ENCODE results near the gene MAML2. TPM values are rescaled to one million over a fixed set of nuclear protein-coding genes. Genes with fewer than 3 reads are reported as not detected.

MAML2 gene
- total and polyA plus RNA-seq, 2 of the 13 experiments (the other 11 are each of a cell fraction or from before 2014, with no cell fraction given), result 2.3 to 25.9 TPM

DNA sequence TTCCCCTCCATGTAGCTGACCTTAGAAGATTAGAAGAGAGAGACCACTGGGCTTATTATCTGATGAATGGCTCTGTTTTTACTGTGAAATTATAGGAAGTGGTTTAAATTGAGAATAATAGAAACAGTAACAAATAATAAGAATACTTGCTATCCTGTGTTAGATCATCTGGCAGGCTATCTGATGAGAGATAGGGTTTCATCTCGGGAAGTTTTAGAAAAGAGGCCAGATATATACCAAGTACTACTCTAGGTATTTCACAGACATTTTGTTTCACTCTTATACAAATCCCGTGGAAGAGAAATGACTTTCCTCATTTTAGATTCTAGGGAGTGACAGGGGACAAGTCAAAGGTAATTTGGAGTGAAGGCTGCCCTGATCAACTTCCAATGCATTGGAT, 198.4 kb downstream of the MAML2 start (continued):
- TF ChIP-seq TAF1 (CRISPR knock-in tag; IDR thresholded peaks at IDR 0.05), result no peak
- TF ChIP-seq RBFOX2 (IDR thresholded peaks at IDR 0.05; ENCODE audit: low read depth, low read length), result no peak
- no peak for TF ChIP-seq ATAD3A (CRISPR knock-in tag; IDR thresholded peaks at IDR 0.05)
- no peak for TF ChIP-seq FOXO1 (CRISPR knock-in tag; IDR thresholded peaks at IDR 0.05)
- TF ChIP-seq ZNF331 (CRISPR knock-in tag; IDR thresholded peaks at IDR 0.05), result no peak

DNA sequence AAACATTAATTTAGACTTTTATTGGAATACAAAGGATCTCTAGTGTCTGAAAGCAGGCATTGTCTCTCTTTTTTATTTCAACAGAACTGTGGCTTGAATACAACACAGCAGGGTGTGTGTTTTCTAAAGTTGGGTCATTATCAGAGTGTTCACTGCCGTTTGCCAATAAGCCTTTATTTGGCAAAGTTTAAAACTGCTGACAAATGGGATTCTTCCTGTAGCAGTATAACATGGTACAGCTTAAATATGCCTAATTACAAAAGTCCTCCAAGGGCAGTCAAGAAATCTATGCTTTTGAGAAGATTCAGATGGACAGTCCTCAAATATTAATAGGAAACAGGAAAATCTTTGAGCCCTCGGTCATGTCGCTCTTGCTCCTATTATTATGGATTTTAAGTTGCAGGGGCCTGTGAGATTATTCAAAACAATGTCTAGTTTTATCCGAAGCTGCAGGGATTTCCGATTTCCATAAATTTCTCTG, 199.9 kb downstream of the MAML2 start:
- H3K36me3 ChIP-seq (replicated peaks in 1 of 2; ENCODE audit: control insufficient read depth in 1 of 2, insufficient read depth in 2 of 2, low read length in 2 of 2), result peaks cover 0 to 6% of the 10 kb centered on the region in 2 experiments; a peak in 2 of 5 replicates
- H2AFZ ChIP-seq (ENCODE audit: low read length), result no peak overlapping the region
- H3K27ac ChIP-seq (ENCODE audit: extremely low read length, insufficient read depth, low read length), result no peak overlapping the region
- peaks cover 53% of the 10 kb centered on the region for H3K4me1 ChIP-seq (ENCODE audit: insufficient read depth, low read length)
- no peaks in the 10 kb centered on the region for H3K27me3 ChIP-seq (ENCODE audit: control insufficient read depth in 1 of 2, insufficient read depth in 2 of 2, low read length in 2 of 2)
- H3K9ac ChIP-seq (ENCODE audit: insufficient read depth, low read depth, low read length), result no peak overlapping the region
- no peaks in the 10 kb centered on the region for H4K20me1 ChIP-seq (ENCODE audit: insufficient read depth, low read length)
- no TSS peak for BruUV-seq (replicated peaks)
- CTCF ChIA-PET (ENCODE audit: low intra/inter-chr PET ratio, low total read pairs), result no interaction called here
- 95% methylated on average over 5 of the region's 5 CpGs for WGBS (ENCODE audit: low lambda C conversion rate)
- no peak for TF ChIP-seq KDM6A (CRISPR knock-in tag; IDR thresholded peaks at IDR 0.05; ENCODE audit: low read depth)
- TF ChIP-seq HNRNPL (IDR thresholded peaks at IDR 0.05; ENCODE audit: low read depth, low read length), result no peak
- peak; percentile 80 for TF ChIP-seq MAFF (IDR thresholded peaks at IDR 0.05; ENCODE audit: low read depth, low read length)
- TF ChIP-seq MEF2D (CRISPR knock-in tag; IDR thresholded peaks at IDR 0.05), result no peak
- TF ChIP-seq, protein P1, sequence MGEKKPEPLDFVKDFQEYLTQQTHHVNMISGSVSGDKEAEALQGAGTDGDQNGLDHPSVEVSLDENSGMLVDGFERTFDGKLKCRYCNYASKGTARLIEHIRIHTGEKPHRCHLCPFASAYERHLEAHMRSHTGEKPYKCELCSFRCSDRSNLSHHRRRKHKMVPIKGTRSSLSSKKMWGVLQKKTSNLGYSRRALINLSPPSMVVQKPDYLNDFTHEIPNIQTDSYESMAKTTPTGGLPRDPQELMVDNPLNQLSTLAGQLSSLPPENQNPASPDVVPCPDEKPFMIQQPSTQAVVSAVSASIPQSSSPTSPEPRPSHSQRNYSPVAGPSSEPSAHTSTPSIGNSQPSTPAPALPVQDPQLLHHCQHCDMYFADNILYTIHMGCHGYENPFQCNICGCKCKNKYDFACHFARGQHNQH (CRISPR knock-in tag; IDR thresholded peaks at IDR 0.05), result no peak
- TF ChIP-seq ZBTB7A (CRISPR knock-in tag; IDR thresholded peaks at IDR 0.05), result no peak
- peak; percentile 65 to 82 for TF ChIP-seq MAFK (conservative IDR thresholded peaks at IDR 0.05 in 1 of 2, IDR thresholded peaks at IDR 0.05 in 1 of 2; ENCODE audit: low read length in 2 of 2)
- no peak for TF ChIP-seq ZNF672 (CRISPR knock-in tag; IDR thresholded peaks at IDR 0.05)
- TF ChIP-seq, protein P2, sequence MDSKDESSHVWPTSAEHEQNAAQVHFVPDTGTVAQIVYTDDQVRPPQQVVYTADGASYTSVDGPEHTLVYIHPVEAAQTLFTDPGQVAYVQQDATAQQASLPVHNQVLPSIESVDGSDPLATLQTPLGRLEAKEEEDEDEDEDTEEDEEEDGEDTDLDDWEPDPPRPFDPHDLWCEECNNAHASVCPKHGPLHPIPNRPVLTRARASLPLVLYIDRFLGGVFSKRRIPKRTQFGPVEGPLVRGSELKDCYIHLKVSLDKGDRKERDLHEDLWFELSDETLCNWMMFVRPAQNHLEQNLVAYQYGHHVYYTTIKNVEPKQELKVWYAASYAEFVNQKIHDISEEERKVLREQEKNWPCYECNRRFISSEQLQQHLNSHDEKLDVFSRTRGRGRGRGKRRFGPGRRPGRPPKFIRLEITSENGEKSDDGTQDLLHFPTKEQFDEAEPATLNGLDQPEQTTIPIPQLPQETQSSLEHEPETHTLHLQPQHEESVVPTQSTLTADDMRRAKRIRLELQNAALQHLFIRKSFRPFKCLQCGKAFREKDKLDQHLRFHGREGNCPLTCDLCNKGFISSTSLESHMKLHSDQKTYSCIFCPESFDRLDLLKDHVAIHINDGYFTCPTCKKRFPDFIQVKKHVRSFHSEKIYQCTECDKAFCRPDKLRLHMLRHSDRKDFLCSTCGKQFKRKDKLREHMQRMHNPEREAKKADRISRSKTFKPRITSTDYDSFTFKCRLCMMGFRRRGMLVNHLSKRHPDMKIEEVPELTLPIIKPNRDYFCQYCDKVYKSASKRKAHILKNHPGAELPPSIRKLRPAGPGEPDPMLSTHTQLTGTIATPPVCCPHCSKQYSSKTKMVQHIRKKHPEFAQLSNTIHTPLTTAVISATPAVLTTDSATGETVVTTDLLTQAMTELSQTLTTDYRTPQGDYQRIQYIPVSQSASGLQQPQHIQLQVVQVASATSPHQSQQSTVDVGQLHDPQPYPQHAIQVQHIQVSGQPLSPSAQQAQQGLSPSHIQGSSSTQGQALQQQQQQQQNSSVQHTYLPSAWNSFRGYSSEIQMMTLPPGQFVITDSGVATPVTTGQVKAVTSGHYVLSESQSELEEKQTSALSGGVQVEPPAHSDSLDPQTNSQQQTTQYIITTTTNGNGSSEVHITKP (CRISPR knock-in tag; IDR thresholded peaks at IDR 0.05; ENCODE audit: low read depth), result no peak
- no peak for TF ChIP-seq TCF12 (IDR thresholded peaks at IDR 0.05)
- TF ChIP-seq TCF12 (CRISPR knock-in tag; IDR thresholded peaks at IDR 0.05), result no peak
- no peak for TF ChIP-seq FOXA3 (CRISPR knock-in tag; IDR thresholded peaks at IDR 0.05)
- TF ChIP-seq ZSCAN30 (CRISPR knock-in tag; IDR thresholded peaks at IDR 0.05), result no peak
- TF ChIP-seq, protein P3, sequence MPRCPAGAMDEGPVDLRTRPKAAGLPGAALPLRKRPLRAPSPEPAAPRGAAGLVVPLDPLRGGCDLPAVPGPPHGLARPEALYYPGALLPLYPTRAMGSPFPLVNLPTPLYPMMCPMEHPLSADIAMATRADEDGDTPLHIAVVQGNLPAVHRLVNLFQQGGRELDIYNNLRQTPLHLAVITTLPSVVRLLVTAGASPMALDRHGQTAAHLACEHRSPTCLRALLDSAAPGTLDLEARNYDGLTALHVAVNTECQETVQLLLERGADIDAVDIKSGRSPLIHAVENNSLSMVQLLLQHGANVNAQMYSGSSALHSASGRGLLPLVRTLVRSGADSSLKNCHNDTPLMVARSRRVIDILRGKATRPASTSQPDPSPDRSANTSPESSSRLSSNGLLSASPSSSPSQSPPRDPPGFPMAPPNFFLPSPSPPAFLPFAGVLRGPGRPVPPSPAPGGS (CRISPR knock-in tag; IDR thresholded peaks at IDR 0.05), result no peak
- no peak for TF ChIP-seq TAF1 (CRISPR knock-in tag; IDR thresholded peaks at IDR 0.05)
- TF ChIP-seq JDP2 (CRISPR knock-in tag; IDR thresholded peaks at IDR 0.05; ENCODE audit: borderline replicate concordance), result no peak
- in situ Hi-C loops (cut with HindIII; ENCODE audit: extremely low pct_ligation_motif_present, low pct_unique_long_range_greater_than_20kb), result no loop called here
- POLR2A ChIA-PET, result no interaction called here
- intact Hi-C loops (cut with micrococcal nuclease; ENCODE audit: unreplicated experiment), result no loop called here
- no peak overlapping the region for H3K4me2 ChIP-seq (ENCODE audit: low read depth, low read length)
- no peaks in the 10 kb centered on the region for H3K79me2 ChIP-seq (ENCODE audit: insufficient read depth, low read length)
- no peaks in the 10 kb centered on the region for H3K9me3 ChIP-seq (ENCODE audit: low read length)
- no peak for FAIRE-seq
- no peak overlapping the region for H3K4me3 ChIP-seq (replicated peaks in 1 of 3; ENCODE audit: insufficient read depth in 1 of 3, low read depth in 2 of 3, low read length in 3 of 3)
- no peak for ATAC-seq
- no peak for DNase-seq (ENCODE audit: low spot score)
